ENCODE measurements around the gene DSTN.

- TF ChIP-seq CTCF (IDR thresholded peaks at IDR 0.05) (no peak), POLR2AphosphoS5 (IDR thresholded peaks at IDR 0.05) (no peak)
These were observed 51.5 kb downstream of the DSTN start for GRCh38 chr20:17621229-17621968.

Data from gastroesophageal sphincter (tissue), 3 donors.